B cell (primary cell): ENCODE data around the gene ATP9A.

Source experiments
- CTCF ChIP-seq: fragments of 200-600 bp; IDR thresholded peaks from one replicate; pipeline ENCODE4 v1.8.0; 2022; ENCODE audit warnings: antibody characterized with exemption, mild to moderate bottlenecking
- EZH2 ChIP-seq: IDR thresholded peaks from 2 replicates; pipeline ENCODE4 v1.6.1; 2012; ENCODE audit warnings: borderline replicate concordance, low read depth, mild to moderate bottlenecking, moderate library complexity, low read length; ENCODE audit not compliant: insufficient read depth, poor library complexity, severe bottlenecking

GRCh38 chr20:51628533-51629398 lies 139.4 kb downstream of the ATP9A start:
- TF ChIP-seq CTCF (no peak), EZH2 (no peak)
